ENCODE measurements around the gene SLC2A8. TPM values are rescaled to one million over a fixed set of nuclear protein-coding genes. Genes with fewer than 3 reads are reported as not detected.
A peak's percentile ranks its signal among the peaks of the same experiment; 100 is the strongest.

SLC2A8 gene
- total RNA-seq, 1 donor from 2014 or later: 27.5 TPM

GRCh38 chr9:127356906-127357305 is 40.1 kb upstream of the SLC2A8 start:
- TF ChIP-seq, protein P1, sequence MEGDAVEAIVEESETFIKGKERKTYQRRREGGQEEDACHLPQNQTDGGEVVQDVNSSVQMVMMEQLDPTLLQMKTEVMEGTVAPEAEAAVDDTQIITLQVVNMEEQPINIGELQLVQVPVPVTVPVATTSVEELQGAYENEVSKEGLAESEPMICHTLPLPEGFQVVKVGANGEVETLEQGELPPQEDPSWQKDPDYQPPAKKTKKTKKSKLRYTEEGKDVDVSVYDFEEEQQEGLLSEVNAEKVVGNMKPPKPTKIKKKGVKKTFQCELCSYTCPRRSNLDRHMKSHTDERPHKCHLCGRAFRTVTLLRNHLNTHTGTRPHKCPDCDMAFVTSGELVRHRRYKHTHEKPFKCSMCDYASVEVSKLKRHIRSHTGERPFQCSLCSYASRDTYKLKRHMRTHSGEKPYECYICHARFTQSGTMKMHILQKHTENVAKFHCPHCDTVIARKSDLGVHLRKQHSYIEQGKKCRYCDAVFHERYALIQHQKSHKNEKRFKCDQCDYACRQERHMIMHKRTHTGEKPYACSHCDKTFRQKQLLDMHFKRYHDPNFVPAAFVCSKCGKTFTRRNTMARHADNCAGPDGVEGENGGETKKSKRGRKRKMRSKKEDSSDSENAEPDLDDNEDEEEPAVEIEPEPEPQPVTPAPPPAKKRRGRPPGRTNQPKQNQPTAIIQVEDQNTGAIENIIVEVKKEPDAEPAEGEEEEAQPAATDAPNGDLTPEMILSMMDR (IDR thresholded peaks at IDR 0.05; ENCODE audit: insufficient read depth, low read length, poor library complexity, severe bottlenecking): no peak
- H3K4me3 ChIP-seq (ENCODE audit: low read depth, low read length): no peak overlapping the region
- H3K27me3 ChIP-seq (ENCODE audit: control insufficient read depth, insufficient read depth, low read length): no peaks in the 10 kb centered on the region
- no peak for DNase-seq (ENCODE audit: low read depth)
- H3K36me3 ChIP-seq (ENCODE audit: control insufficient read depth, insufficient read depth, low read length): no peaks in the 10 kb centered on the region

- TF ChIP-seq, protein P1 (IDR thresholded peaks at IDR 0.05; ENCODE audit: insufficient read depth, low read length, poor library complexity, severe bottlenecking): no peak
- Histone ChIP-seq H3K36me3 (ENCODE audit: control insufficient read depth, insufficient read depth, low read length) (no peaks in the 10 kb centered on the region), H3K4me3 (ENCODE audit: low read depth, low read length) (no peak overlapping the region), H3K27me3 (ENCODE audit: control insufficient read depth, insufficient read depth, low read length) (no peaks in the 10 kb centered on the region)
- no peak for DNase-seq (ENCODE audit: low read depth)
Observed at GRCh38 chr9:127358023-127358535, 38.9 kb upstream of the SLC2A8 start.

- no peaks in the 10 kb centered on the region for H3K27me3 ChIP-seq (ENCODE audit: control insufficient read depth, insufficient read depth, low read length)
- TF ChIP-seq, protein P1 (IDR thresholded peaks at IDR 0.05; ENCODE audit: insufficient read depth, low read length, poor library complexity, severe bottlenecking): no peak
- no peak overlapping the region for H3K4me3 ChIP-seq (ENCODE audit: low read depth, low read length)
- no peak for DNase-seq (ENCODE audit: low read depth)
- H3K36me3 ChIP-seq (ENCODE audit: control insufficient read depth, insufficient read depth, low read length): no peaks in the 10 kb centered on the region
Observed at GRCh38 chr9:127358770-127359169, 38.2 kb upstream of the SLC2A8 start.

- H3K36me3 ChIP-seq (ENCODE audit: control insufficient read depth, insufficient read depth, low read length): no peaks in the 10 kb centered on the region
- no peaks in the 10 kb centered on the region for H3K27me3 ChIP-seq (ENCODE audit: control insufficient read depth, insufficient read depth, low read length)
- DNase-seq (ENCODE audit: low read depth): no peak
- no peak overlapping the region for H3K4me3 ChIP-seq (ENCODE audit: low read depth, low read length)
- TF ChIP-seq, protein P1 (IDR thresholded peaks at IDR 0.05; ENCODE audit: insufficient read depth, low read length, poor library complexity, severe bottlenecking): no peak
Observed at GRCh38 chr9:127360250-127360649, 36.7 kb upstream of the SLC2A8 start.

DNA sequence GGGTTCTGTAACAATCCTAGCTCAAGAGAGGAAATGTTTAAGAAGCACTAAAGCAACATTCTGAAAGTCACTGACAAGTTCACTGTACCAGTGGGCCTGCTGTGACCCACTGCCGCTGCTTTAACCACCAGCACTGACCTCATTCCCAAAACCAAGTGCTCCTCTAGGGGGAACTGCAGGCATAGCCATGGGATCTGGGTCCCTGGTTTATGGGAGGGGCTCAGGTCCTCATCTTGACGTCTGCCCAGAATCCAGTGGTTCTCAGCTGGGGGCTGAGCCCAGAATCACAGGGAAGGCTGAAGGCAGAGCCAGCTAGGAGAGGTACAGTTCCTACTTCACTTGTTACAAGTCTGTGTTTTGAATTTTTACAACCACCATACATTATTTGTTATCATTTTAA is 36.1 kb upstream of the SLC2A8 start:
- Histone ChIP-seq H3K36me3 (ENCODE audit: control insufficient read depth, insufficient read depth, low read length) (no peaks in the 10 kb centered on the region), H3K27me3 (ENCODE audit: control insufficient read depth, insufficient read depth, low read length) (no peaks in the 10 kb centered on the region), H3K4me3 (ENCODE audit: low read depth, low read length) (no peak overlapping the region)
- no peak for DNase-seq (ENCODE audit: low read depth)
- TF ChIP-seq, protein P1 (IDR thresholded peaks at IDR 0.05; ENCODE audit: insufficient read depth, low read length, poor library complexity, severe bottlenecking): peak; percentile 26

DNA sequence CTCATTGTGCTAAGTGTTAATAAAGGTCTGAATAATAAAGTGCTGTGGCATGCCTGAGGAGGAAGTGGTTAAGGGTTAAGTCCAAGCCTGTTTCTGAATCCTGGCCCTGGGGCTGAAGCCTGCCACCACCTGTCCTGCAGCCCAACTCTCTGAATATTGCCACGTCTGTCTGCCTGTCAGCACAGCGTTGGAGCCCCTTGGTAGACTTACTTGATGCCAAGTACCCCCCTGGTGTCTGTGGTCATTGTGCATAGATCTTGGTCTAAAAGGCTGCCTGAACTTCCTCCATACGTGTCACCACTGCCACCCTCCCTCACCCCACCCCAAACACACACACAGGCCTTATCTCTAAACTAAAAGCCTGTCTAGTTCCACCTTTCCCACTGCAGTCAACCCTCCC is 35.4 kb upstream of the SLC2A8 start:
- no peak for DNase-seq (ENCODE audit: low read depth)
- Histone ChIP-seq H3K36me3 (ENCODE audit: control insufficient read depth, insufficient read depth, low read length) (no peaks in the 10 kb centered on the region), H3K4me3 (ENCODE audit: low read depth, low read length) (no peak overlapping the region), H3K27me3 (ENCODE audit: control insufficient read depth, insufficient read depth, low read length) (no peaks in the 10 kb centered on the region)
- TF ChIP-seq, protein P1 (IDR thresholded peaks at IDR 0.05; ENCODE audit: insufficient read depth, low read length, poor library complexity, severe bottlenecking): no peak
